ENCODE data around the gene DGKD.

DGKD gene

DNA sequence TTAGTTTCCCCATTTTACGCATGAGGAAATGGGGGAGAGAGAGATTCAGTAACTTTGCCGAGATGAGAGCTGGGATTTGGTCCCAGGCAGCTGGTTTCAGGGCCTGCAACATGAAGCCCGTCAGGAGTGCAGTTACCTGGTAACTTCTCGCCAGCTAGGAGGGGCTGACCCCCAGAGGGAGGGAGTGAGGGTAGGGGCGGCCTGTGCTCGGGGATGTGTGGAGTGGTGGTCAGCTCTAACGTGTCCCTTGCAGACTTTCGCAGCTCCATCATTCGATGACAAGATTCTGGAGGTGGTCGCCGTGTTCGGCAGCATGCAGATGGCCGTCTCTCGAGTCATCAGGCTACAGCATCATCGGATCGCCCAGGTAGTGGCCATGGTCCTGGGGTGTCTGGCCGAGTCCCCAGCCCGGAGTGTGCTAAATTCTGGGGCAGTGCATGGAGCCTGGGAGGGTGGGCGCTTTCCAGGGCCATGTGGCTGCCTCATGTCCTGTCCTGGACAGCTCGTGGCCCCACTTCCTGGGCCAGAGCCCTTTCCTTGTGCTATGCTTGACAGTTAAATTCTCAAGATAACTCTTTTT, 103.8 kb downstream of the DGKD start:
- DNase-seq (ENCODE audit: low spot score) = no peak
- TF ChIP-seq CTCF (IDR thresholded peaks at IDR 0.05; ENCODE audit: extremely low read depth, missing control alignments) = no peak

- no peak for TF ChIP-seq CTCF (IDR thresholded peaks at IDR 0.05; ENCODE audit: extremely low read depth, missing control alignments)
- DNase-seq (ENCODE audit: low spot score) = no peak
Measured at GRCh38 chr2:233458826-233459225, 104.5 kb downstream of the DGKD start.

- TF ChIP-seq CTCF (IDR thresholded peaks at IDR 0.05; ENCODE audit: extremely low read depth, missing control alignments) = no peak
- no peak for DNase-seq (ENCODE audit: low spot score)
Measured at GRCh38 chr2:233459426-233459825, 105.1 kb downstream of the DGKD start.

- no peak for TF ChIP-seq CTCF (IDR thresholded peaks at IDR 0.05; ENCODE audit: extremely low read depth, missing control alignments)
- DNase-seq (ENCODE audit: low spot score) = no peak
Measured at GRCh38 chr2:233460726-233461441, 106.6 kb downstream of the DGKD start.

GRCh38 chr2:233461481-233461891, 107.2 kb downstream of the DGKD start:
- no peak for TF ChIP-seq CTCF (IDR thresholded peaks at IDR 0.05; ENCODE audit: extremely low read depth, missing control alignments)
- no peak for DNase-seq (ENCODE audit: low spot score)

DNA sequence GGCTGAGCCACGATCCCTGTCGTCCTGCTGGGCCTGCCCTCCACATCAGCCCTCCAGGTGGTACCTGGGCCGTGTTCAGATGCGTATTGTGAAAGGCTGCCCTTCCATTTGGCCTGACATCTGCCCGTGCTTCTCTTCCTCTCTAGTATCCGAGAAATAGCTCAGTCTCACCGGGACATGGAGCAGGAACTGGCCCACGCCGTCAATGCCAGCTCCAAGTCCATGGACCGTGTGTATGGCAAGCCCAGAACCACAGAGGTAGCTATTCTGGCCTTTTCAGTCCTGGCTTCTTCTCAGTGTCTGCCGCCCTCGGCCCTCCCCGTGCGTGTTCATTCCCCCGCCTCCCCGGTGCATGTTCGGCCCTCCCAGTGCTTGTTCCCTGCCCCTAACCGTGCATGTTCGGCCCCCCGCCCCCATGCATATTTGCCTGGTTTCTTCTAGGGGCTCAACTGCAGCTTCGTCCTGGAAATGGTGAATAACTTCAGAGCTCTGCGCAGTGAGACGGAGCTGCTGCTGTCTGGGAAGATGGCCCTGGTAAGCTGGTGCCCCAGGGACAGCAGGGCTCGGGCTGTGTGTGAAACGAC, 108.0 kb downstream of the DGKD start:
- DNase-seq (ENCODE audit: low spot score) = no peak
- no peak for TF ChIP-seq CTCF (IDR thresholded peaks at IDR 0.05; ENCODE audit: extremely low read depth, missing control alignments)

- no peak for DNase-seq (ENCODE audit: low spot score)
- TF ChIP-seq CTCF (IDR thresholded peaks at IDR 0.05; ENCODE audit: extremely low read depth, missing control alignments) = no peak
Measured at GRCh38 chr2:233462826-233463470, 108.7 kb downstream of the DGKD start.

All from GM20000 (cell line).